ENCODE data around the gene FBXO31.
"Not testable (repeated sequence)": the region's sequence is repeated elsewhere in the genome, so short reads cannot be mapped to it uniquely, and the experiment has no call there.

FBXO31 gene

DNA sequence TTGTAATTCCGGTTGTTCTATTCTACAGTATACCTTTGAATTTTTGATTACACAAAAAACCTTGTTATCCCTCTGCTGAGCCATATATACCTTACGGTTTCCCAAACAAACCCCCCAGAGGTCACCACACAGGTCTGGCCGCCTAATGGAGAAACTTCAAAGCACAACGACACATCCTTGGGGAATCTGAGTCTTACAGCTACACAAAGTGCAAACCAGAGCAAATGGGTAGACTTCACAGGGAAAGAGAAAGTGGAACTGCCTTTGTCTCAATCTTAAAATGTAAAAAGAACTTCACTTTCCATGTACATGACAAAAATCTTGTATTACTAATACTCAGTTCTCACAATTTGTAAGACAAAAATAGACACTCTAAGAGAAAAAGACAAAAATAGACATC, 2.7 kb downstream of the FBXO31 start:
- peak; percentile 57 for DNase-seq (ENCODE audit: low spot score)
- TF ChIP-seq, protein P1, sequence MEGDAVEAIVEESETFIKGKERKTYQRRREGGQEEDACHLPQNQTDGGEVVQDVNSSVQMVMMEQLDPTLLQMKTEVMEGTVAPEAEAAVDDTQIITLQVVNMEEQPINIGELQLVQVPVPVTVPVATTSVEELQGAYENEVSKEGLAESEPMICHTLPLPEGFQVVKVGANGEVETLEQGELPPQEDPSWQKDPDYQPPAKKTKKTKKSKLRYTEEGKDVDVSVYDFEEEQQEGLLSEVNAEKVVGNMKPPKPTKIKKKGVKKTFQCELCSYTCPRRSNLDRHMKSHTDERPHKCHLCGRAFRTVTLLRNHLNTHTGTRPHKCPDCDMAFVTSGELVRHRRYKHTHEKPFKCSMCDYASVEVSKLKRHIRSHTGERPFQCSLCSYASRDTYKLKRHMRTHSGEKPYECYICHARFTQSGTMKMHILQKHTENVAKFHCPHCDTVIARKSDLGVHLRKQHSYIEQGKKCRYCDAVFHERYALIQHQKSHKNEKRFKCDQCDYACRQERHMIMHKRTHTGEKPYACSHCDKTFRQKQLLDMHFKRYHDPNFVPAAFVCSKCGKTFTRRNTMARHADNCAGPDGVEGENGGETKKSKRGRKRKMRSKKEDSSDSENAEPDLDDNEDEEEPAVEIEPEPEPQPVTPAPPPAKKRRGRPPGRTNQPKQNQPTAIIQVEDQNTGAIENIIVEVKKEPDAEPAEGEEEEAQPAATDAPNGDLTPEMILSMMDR (IDR thresholded peaks at IDR 0.05; ENCODE audit: extremely low read depth, missing control alignments), result no peak

DNA sequence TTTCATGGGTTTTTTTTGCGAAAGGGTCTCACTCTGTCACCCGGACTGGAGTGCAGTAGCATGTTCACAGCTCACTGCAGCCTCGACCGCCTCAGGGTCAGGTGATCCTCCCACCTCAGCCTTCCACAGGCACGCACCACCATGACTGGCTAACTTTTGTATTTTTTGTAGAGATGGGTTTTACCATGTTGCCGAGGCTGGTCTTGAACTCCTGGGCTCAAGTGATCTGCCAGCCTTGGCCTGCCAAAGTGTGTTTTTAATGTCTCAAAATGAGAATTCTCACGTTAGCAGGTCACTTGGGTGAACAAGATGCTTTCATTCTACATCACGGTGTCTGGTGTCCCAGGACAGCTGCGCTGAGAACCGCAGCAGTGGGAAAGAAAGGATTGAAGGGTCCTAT, 3.2 kb downstream of the FBXO31 start:
- DNase-seq (ENCODE audit: low spot score), result no peak
- TF ChIP-seq, protein P1 (IDR thresholded peaks at IDR 0.05; ENCODE audit: extremely low read depth, missing control alignments), result no peak

DNA sequence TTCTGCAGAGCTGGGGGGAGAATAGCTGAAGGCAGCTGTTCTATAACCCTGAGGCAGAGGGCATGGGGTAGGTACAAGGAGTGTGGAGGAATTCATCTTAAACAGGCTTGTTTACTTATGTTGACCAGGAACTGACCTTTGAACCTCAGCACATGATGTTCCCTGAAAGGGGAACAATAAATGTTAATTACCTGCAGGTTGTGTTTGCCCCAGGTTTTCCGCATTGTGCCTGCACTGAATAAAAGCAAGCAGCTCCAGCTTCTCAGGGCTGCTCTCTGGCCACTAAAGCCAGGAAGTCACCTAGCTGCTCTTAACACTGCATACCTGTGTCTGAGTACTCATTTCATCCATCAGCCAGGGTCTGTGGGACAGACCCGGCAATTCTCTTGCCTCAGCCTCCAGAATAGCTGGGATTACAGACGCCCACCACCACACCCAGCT, 4.2 kb downstream of the FBXO31 start:
- not testable (repeated sequence) for DNase-seq (ENCODE audit: low spot score)

DNA sequence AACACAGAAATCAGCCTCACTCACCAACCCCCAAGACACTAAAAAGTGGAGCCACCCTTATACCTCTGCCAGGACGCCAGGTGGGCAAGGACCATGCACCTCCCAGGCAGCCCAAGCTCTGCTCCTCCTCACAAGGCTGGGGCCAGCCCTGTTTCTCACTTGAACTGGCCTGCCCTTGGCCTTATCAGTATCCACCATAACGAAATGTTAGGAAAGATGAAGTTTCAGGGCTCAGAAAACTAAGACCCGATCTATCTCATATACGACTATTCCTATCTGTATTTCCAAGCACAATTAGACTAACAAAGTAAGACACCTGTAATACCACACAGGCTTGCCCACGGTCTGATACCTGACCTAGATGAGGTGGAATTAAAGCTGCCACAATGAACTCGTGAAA, 6.9 kb downstream of the FBXO31 start:
- DNase-seq (ENCODE audit: low spot score), result no peak
- TF ChIP-seq, protein P1 (IDR thresholded peaks at IDR 0.05; ENCODE audit: extremely low read depth, missing control alignments), result no peak

DNA sequence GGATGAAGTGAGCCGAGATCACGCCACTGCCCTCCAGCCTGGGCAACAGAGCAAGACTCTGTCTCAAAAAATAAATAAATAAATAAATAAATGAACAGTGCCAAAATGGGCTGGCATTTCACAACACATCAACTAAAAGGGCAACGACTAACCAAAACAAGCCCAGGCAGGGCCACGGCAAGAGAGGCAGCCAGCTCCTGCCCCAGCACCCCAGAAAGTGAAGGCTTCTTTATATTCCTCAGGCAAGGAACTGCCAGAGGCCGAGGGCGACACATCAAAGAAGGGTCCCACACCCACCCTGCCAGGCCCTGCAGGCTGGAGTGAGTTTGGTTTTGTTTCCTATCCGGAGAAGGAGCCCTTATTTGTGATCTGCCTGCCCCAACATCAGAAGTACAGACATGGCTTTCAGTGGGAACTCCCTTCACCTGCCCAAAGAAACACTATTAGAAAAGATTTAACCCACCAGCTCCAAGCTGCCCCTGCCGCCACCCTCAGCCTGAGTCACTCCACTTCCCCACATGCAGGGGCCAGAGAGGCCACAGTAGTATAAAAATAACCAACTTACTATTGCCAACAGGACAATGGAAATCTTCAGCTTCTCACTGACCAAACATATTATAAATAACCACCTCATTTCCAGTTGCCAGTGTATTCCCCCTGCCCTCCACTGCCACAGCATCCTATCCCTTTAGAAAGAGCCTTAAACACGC, 8.0 kb downstream of the FBXO31 start:
- no peak for DNase-seq (ENCODE audit: low spot score)
- TF ChIP-seq, protein P1 (IDR thresholded peaks at IDR 0.05; ENCODE audit: extremely low read depth, missing control alignments), result no peak

DNA sequence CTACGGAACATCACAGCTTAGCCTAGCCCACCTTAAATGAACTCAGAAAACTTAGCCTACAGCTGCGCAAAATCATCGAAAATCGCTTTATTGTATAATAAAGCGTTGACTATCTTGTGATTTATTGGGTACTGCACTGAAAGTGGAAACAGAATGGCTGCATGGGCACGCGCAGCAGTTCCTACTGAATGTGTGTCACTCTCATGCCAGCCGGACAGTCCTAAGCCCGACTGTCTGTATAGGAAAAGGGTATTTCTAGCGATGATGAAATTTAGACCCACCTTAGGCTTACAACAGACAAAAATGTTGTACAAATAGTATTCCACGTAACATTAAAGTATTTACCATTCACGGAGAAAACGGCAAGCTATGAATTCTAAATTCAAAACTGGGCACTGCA, 9.3 kb downstream of the FBXO31 start:
- TF ChIP-seq, protein P1 (IDR thresholded peaks at IDR 0.05; ENCODE audit: extremely low read depth, missing control alignments), result no peak
- no peak for DNase-seq (ENCODE audit: low spot score)

DNA sequence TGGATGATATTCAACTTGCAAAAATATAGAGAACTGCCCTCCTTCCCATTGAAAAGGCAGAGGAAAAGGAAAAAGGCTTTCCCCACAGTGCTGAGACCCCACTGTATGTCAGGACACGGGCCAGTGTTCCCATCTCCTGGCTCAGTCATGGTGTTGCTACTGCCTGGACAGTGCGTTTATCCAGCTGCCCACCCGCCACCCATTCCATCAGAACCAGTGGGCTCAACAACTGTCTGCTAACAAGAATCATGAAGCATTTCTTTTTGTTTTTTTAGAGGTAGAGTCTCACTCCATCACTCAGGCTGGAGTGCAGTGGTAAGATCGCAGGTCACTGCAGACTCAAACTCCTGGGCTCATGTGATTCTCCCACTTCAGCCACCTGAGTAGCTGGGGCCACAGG, 11.3 kb downstream of the FBXO31 start:
- DNase-seq (ENCODE audit: low spot score), result no peak
- TF ChIP-seq, protein P1 (IDR thresholded peaks at IDR 0.05; ENCODE audit: extremely low read depth, missing control alignments), result no peak

DNA sequence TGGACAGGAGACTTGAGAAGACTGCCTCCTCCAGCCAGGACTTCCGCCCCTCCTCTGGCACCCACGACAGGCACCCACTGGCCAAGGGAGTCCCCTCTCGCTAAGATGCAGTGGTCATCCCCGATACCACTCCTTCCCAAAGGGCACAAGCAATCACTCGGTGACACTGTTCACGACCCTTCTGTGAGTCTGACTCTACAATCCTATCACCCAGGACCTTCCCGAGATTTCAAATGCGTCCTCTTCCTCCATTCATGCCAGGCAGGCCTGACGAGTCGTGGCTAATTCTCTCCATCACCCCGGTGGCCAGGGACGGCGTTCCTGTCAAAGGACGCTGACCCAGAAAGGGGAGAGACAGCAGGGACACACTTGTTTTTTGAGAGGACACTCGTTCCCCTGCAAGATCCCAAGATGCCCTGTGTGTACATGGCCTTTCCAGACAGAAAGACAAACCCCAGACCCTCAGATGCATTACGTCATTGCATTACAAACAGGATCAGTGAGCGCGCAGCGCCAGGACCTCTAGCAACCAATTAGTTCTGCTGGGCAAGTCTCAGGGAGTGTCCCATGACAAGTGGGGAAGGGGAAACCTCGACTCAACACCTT, 12.2 kb downstream of the FBXO31 start:
- TF ChIP-seq, protein P1 (IDR thresholded peaks at IDR 0.05; ENCODE audit: extremely low read depth, missing control alignments), result no peak
- DNase-seq (ENCODE audit: low spot score), result no peak
